HT1080 (cell line): ENCODE data around the gene CLMN. TPM values are rescaled to one million over a fixed set of nuclear protein-coding genes. Genes with fewer than 3 reads are reported as not detected.
"Not testable (repeated sequence)": the region's sequence is repeated elsewhere in the genome, so short reads cannot be mapped to it uniquely, and the experiment has no call there.

Experiments used
- DNase-seq: peaks from one replicate; pipeline ENCODE4 v3.0.0-alpha.2; 2015; ENCODE audit warnings: low read depth
- small RNA-seq: library from RNA; depleted of rRNA; stranded (forward); fragments of <200 nt; gene quantifications from one replicate; pipeline ENCODE3, GENCODE V24; 2014
- total RNA-seq: library from RNA; depleted of rRNA; stranded (reverse); fragments of >200 nt; shearing (Covaris generic); gene quantifications from 2 replicates; pipeline ENCODE4 v1.2.3, GENCODE V29; 2014; rRNA removed

CLMN gene
- total RNA-seq, 1 experiment from 2014 or later = 3.8 TPM

GRCh38 chr14:95141684-95142083, 178.0 kb downstream of the CLMN start:
- DNase-seq = no peak

GRCh38 chr14:95140060-95140858, 179.4 kb downstream of the CLMN start:
- DNase-seq = no peak

GRCh38 chr14:95138876-95139275, 180.8 kb downstream of the CLMN start:
- no peak for DNase-seq

- not testable (repeated sequence) for DNase-seq
Measured at GRCh38 chr14:95138455-95138854, 181.3 kb downstream of the CLMN start.

GRCh38 chr14:95137804-95138167, 181.9 kb downstream of the CLMN start:
- DNase-seq = no peak

GRCh38 chr14:95137164-95137803, 182.4 kb downstream of the CLMN start:
- no peak for DNase-seq

GRCh38 chr14:95136631-95137030, 183.1 kb downstream of the CLMN start:
- DNase-seq = no peak

- no peak for DNase-seq
Measured at GRCh38 chr14:95134304-95134933, 185.3 kb downstream of the CLMN start.

GRCh38 chr14:95133282-95133681, 186.4 kb downstream of the CLMN start:
- no peak for DNase-seq

- no peak for DNase-seq
Measured at GRCh38 chr14:95132760-95133159, 186.9 kb downstream of the CLMN start.

Small RNA genes within 50 kb of the gene (small RNA-seq; reads per million reads assigned to genes)
- gene MIR3173 = not detected

Other genes starting within 250 kb of the CLMN start
- gene DICER1, start 162.4 kb downstream of the CLMN start, total RNA-seq = 19.3 and 27.7 TPM in 2 replicates
- gene SYNE3, start 196.7 kb upstream of the CLMN start, total RNA-seq = 2.3 and 2.4 TPM in 2 replicates
- 112 and 114 TPM in 2 replicates for gene GLRX5, start 215.1 kb upstream of the CLMN start, total RNA-seq